ENCODE measurements around the gene GSS.

Gene GSS

GRCh38 chr20:34978092-34978744, 22.6 kb upstream of the GSS start:
- DNase-seq (ENCODE audit: low read depth): no peak

- no peak for DNase-seq (ENCODE audit: low read depth)
These were observed 21.9 kb upstream of the GSS start for GRCh38 chr20:34977365-34978091.

DNA sequence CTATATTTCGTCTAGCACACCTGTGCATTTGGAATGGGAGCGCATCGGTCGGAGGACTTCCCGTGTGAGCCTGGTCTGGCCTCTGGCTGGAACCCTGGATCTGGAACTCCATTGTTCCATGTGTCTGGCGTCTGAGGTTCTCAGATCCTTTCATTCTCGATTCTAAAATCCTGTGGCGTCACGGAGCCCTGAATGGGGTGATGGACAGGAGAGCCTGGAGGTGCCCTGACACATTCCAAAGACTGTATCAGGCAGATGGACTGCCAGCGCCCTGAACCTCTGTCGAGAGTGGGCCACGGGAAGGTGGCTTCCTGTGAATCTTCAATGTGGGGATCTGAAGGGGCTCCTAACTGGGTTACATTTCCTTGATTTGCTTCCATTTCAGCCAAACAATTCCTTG, 20.7 kb upstream of the GSS start:
- DNase-seq (ENCODE audit: low read depth): no peak

DNA sequence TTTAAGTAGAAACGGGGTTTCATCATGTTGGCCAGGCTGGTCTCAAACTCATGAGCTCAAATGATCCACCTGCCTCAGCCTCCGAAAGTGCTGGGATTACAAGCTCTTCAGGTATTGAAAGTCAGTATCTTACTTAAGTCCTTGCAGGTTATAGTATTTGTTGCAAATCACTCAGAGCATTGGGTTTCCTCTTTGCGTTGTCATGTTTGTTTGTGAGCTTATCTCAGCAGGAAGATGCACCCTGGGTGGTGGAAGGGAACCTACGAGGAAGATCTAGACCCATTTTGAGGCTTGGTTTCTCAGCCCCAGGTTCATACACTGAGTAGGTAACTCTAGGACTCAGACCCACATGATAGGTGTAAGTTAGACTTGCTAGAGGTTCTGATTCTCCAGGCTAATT, 18.6 kb upstream of the GSS start:
- DNase-seq (ENCODE audit: low read depth): no peak

- DNase-seq (ENCODE audit: low read depth): no peak
These were observed 16.1 kb upstream of the GSS start for GRCh38 chr20:34971561-34972235.

- DNase-seq (ENCODE audit: low read depth): no peak
These were observed 15.4 kb upstream of the GSS start for GRCh38 chr20:34970846-34971560.

- no peak for DNase-seq (ENCODE audit: low read depth)
These were observed 14.7 kb upstream of the GSS start for GRCh38 chr20:34970193-34970840.

GRCh38 chr20:34968042-34968775, 12.6 kb upstream of the GSS start:
- no peak for DNase-seq (ENCODE audit: low read depth)

- DNase-seq (ENCODE audit: low read depth): no peak
These were observed 11.8 kb upstream of the GSS start for GRCh38 chr20:34967421-34967820.

DNA sequence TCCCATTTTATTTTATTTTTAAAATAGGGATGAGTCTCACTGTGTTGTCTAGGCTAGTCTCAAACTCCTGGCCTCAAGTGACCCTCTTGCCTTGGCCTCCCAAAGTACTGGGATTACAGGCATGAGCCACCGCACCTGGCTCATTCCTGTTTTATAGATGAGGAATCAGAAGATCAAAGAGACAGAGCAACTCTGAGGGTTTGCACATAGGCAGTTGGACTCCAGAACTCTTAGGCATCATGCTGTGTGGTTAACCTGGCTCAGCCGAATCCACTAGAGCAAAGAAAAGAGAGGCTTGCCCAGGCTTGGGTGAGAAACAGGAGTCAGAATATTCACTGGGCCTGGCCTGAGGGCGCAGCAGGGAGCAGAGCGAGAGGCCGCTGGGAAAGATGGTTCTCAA, 9.4 kb upstream of the GSS start:
- DNase-seq (ENCODE audit: low read depth): no peak

- no peak for DNase-seq (ENCODE audit: low read depth)
These were observed 8.9 kb upstream of the GSS start for GRCh38 chr20:34964486-34964885.

GRCh38 chr20:34956751-34957472, 1.3 kb upstream of the GSS start:
- no peak for DNase-seq (ENCODE audit: low read depth)

DNA sequence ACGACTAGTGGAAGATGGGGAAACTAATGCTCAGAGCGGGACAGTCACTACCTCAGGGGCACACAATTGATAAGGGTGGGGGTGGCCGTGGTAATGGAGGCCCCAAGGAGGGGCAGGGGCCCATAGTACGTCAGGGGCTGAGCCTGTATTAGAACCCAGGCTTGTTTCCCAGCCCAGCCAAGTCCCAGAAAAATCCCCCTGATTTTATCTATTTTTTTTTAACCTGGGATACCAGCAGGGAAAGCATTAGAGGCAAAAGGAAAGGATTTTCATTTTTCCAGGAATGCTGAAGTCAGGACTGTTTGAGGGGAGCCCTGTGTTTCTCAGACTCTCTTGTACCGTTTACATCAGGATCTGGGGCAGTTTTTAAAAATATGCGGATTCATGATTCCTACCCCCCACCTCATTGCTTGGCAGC, 444 bp upstream of the GSS start:
- no peak for DNase-seq (ENCODE audit: low read depth)

DNA sequence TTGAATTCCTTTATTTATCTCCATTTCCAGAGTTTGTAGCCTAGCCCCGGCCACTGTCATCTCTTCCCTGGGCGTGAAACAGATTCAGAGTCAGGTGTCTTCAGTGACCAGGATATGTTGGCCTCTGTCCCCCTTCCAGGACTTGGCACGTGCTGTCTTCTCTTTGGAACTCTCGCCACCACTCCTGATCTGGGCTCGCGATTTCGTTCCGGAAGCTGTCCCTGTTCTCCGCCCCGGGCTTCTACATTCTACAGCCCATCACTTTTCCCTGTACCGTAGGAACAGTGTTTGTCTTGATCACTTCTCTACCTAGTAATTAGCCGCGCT, 739 bp downstream of the GSS start:
- DNase-seq (ENCODE audit: low read depth): no peak

DNA sequence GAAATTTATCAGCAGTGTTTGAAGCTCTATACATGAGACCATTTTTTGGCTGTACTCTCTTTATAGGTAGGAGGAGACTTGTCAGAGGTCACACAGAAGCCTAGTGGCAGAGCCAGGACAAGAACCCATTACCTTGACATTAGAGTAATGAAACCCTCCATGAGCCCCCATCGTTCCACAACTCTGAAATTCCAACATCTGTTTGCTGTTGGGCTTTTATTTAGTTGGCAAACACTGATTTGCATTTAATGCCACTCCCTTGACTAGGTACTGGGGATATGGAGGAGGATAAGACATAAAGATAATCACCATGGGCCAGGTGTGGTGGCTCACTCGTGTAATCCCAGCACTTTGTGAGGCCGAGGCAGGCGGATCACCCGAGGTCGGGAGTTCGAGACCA, 1.6 kb downstream of the GSS start:
- no peak for DNase-seq (ENCODE audit: low read depth)

DNA sequence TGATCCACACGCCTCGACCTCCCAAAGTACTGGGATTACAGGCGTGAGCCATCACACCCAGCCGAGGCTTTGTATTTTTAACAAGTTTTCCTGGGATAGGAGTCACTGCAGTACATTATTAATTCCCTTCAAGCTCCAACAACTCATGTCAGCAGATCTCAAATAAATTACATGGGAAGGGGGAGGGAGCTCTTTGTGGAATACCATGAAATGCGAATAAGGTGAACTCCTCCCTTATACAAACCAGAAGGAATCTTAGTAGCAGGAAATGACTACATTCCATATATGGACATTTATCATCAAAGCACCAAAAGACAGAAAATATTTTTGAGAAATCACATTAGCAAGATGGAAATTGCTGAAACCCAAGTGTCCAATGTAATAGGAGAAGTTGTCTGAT, 2.9 kb downstream of the GSS start:
- DNase-seq (ENCODE audit: low read depth): no peak

- DNase-seq (ENCODE audit: low read depth): no peak
These were observed 4.0 kb downstream of the GSS start for GRCh38 chr20:34951652-34952051.

DNA sequence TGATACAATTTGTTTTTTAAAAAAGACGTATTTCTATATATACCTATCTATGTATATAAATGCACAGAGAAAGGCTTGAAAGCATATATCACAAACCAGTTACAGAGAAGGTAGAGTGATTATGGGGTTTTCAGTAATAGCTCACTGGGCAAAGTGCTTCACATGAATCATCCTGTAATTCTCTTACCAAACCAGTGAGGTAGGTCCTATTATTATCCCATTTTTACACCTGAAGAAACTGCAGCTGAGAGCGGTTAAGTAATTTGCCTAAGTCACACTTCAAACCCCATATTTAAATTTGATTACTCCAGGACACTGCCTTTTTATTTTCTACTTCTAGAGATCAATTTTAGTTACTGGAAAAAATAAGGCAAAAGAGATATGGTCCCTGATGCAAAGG, 4.4 kb downstream of the GSS start:
- DNase-seq (ENCODE audit: low read depth): no peak

- DNase-seq (ENCODE audit: low read depth): no peak
These were observed 6.5 kb downstream of the GSS start for GRCh38 chr20:34949120-34949519.

DNA sequence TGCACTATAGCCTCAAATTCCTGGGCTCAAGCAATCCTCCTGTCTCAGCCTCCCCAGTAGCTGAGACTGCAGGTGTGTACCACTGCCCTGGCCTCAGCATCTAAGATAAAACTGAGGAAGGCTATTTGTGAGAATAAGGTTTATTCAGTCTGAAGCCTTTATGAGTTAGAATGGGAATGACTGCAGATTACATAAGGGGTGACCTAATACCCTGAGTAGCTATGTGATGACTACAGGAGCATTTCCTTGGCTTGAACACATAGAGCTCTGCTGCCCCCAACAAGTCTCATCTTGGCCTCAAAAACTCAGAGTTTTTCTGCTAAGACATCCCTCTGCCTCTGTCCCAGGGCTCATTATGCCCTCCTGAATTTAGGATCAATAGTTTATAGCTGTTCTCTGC, 7.6 kb downstream of the GSS start:
- no peak for DNase-seq (ENCODE audit: low read depth)

DNA sequence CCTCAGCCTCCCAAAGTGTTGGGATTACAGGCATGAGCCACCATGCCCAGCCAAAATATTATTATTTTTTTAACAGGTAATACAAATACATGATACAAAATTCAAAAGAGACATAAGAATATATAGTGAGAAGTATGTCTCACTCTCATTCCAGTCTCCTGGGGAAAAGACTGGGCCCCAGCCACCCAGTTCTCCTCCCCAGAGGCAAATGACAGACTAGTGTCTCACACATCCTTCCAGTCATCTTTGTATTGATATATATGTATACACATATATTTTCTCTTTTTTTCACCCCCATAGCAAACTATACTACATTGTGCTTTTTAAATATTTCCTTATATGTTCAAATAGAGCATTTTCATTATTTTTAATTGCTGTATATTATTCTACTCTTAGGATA, 8.3 kb downstream of the GSS start:
- no peak for DNase-seq (ENCODE audit: low read depth)

All from activated T-cell treated with anti-CD3 and anti-CD28 coated beads for 1 hour (primary cell).